GM18951 (cell line): ENCODE data around the gene STH.

Experiments used
- POLR2A ChIP-seq: IDR thresholded peaks from 4 replicates; pipeline ENCODE4 v1.6.1; 2011; ENCODE audit warnings: mild to moderate bottlenecking; ENCODE audit not compliant: insufficient read length, insufficient read depth; ENCODE audit errors: extremely low read depth
- in situ Hi-C: fragments of 300-500 bp; cut with MboI; formaldehyde crosslinking; loops from one replicate; pipeline ENCODE4 v1.12.0; 2022; ENCODE audit warnings: low sequenced_read_pairs, mixed read lengths, inconsistent platforms; ENCODE audit not compliant: unreplicated experiment

STH gene

GRCh38 chr17:46023783-46024388 lies 24.8 kb downstream of the STH start:
- TF ChIP-seq POLR2A: no peak
- in situ Hi-C loops: no loop called here

GRCh38 chr17:46024590-46024989 lies 25.5 kb downstream of the STH start:
- no peak for TF ChIP-seq POLR2A
- in situ Hi-C loops: no loop called here

- no peak for TF ChIP-seq POLR2A
- in situ Hi-C loops: no loop called here
Observed at GRCh38 chr17:46025060-46025459, 26.0 kb downstream of the STH start.

- TF ChIP-seq POLR2A: no peak
- in situ Hi-C loops: no loop called here
Observed at GRCh38 chr17:46025510-46026165, 26.6 kb downstream of the STH start.

- in situ Hi-C loops: no loop called here
- no peak for TF ChIP-seq POLR2A
Observed at GRCh38 chr17:46026166-46027047, 27.4 kb downstream of the STH start.

GRCh38 chr17:46027048-46027975 lies 28.3 kb downstream of the STH start:
- in situ Hi-C loops: no loop called here
- no peak for TF ChIP-seq POLR2A

- in situ Hi-C loops: no loop called here
- TF ChIP-seq POLR2A: no peak
Observed at GRCh38 chr17:46027976-46028325, 28.9 kb downstream of the STH start.

- TF ChIP-seq POLR2A: no peak
- in situ Hi-C loops: no loop called here
Observed at GRCh38 chr17:46028374-46028773, 29.3 kb downstream of the STH start.

GRCh38 chr17:46028981-46029565 lies 30.0 kb downstream of the STH start:
- TF ChIP-seq POLR2A: no peak
- in situ Hi-C loops: no loop called here

- in situ Hi-C loops: loop anchor here (10.0 kb wide), 1 partner anchor 155 kb away; no protein-coding TSS in a partner anchor
- TF ChIP-seq POLR2A: no peak
Observed at GRCh38 chr17:46029627-46030026, 30.6 kb downstream of the STH start.

- no peak for TF ChIP-seq POLR2A
- in situ Hi-C loops: loop anchor here (10.0 kb wide), 1 partner anchor 154 kb away; no protein-coding TSS in a partner anchor
Observed at GRCh38 chr17:46030752-46031151, 31.7 kb downstream of the STH start.

- in situ Hi-C loops: loop anchor here (10.0 kb wide), 1 partner anchor 153 kb away; no protein-coding TSS in a partner anchor
- no peak for TF ChIP-seq POLR2A
Observed at GRCh38 chr17:46031440-46031839, 32.4 kb downstream of the STH start.

- TF ChIP-seq POLR2A: no peak
- in situ Hi-C loops: loop anchor here (10.0 kb wide), 1 partner anchor 153 kb away; no protein-coding TSS in a partner anchor
Observed at GRCh38 chr17:46031920-46032319, 32.9 kb downstream of the STH start.
